Mucosa of descending colon (tissue), 3 donors: ENCODE data around the gene PRELID1. TPM values are rescaled to one million over a fixed set of nuclear protein-coding genes. Genes with fewer than 3 reads are reported as not detected.
"Not testable (repeated sequence)": the region's sequence is repeated elsewhere in the genome, so short reads cannot be mapped to it uniquely, and the experiment has no call there.

Source experiments
- ATAC-seq: fragments of 200-7000 bp; cut with Tn5 transposase; one replicate; pipeline ENCODE4 v1.9.1; 2020; ENCODE audit warnings: mild to moderate bottlenecking, moderate library complexity
- DNase-seq, 3 donors: peaks; one replicate each; pipeline ENCODE4 v3.0.0-alpha.2; 2020
- H3K36me3 ChIP-seq: fragments of 200-600 bp; one replicate; pipeline ENCODE4 v1.8.0; 2021; ENCODE audit warnings: low read depth, mild to moderate bottlenecking
- H3K4me1 ChIP-seq: fragments of 200-600 bp; one replicate; pipeline ENCODE4 v1.8.0; 2021; ENCODE audit warnings: low read depth, mild to moderate bottlenecking
- H3K4me3 ChIP-seq: fragments of 200-600 bp; one replicate; pipeline ENCODE4 v1.8.0; 2021; ENCODE audit warnings: mild to moderate bottlenecking
- H3K9me3 ChIP-seq: fragments of 200-600 bp; one replicate; pipeline ENCODE4 v1.8.0; 2021; ENCODE audit warnings: mild to moderate bottlenecking
- intact Hi-C, 2 donors: fragments of 100-400 bp; cut with DNase I in 1 of 2; cut with micrococcal nuclease in 1 of 2; formaldehyde crosslinking; loops; one replicate each; pipeline versions ENCODE4 v1.11.0 to v1.11.1; 2022; cut with DNase I, micrococcal nuclease
- total RNA-seq, 3 donors: library from RNA; stranded (reverse); fragmentation: NEBNext Ultra II Directional in 2 of 3; extraction: Animal tissue kit (Norgen Biotek cat#: 25700) in 2 of 3; gene quantifications; one replicate each; pipeline versions ENCODE4 v1.2.1 to v1.2.4, GENCODE V29; 2021 to 2023
- TF ChIP-seq, protein P1 (sequence below): fragments of 200-600 bp; IDR thresholded peaks from one replicate; pipeline ENCODE4 v1.8.0; 2022; ENCODE audit warnings: antibody characterized with exemption, mild to moderate bottlenecking
- donor health status: DM: no; HTN: no; CAD: no; lungs with moderate emphysema.
- donor health status: DM: no; HTN: no; CAD: no.
- donor health status: DM: no; HTN: yes; CAD: no.

PRELID1 gene
- total RNA-seq, 3 donors from 2014 or later: 149 to 277 (median 171) TPM

DNA sequence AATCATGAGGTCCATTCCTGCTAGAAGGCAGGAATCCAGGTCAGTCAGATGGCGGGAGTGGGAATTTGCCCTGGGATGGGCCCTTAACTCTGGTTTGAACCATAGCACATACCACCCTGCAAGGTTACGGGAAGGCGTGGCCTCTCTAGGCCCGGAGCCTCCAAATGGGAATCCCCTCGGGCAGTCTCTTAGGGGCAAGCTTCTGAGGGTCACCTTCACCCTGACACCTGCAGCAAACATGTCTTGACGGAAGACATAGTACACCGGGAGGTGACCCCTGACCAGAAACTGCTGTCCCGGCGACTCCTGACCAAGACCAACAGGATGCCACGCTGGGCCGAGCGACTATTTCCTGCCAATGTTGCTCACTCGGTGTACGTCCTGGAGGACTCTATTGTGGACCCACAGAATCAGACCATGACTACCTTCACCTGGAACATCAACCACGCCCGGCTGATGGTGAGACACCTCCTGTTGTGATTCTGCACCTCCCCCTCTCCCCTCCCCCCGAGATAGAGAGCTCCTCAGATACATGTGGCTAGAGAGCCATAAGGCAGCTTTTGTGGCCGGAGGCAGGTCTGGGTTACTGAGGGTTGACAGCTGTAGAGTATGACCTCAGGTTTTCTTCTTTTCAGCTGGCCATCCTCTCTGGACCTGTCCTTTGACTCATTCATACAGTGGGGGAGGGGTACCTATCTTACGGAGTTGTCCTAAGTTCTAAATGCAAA lies 957 bp downstream of the PRELID1 start:
- peak; percentile 80 to 93 (median 84) for DNase-seq
- H3K36me3 ChIP-seq: no peaks in the 10 kb centered on the region
- no peaks in the 10 kb centered on the region for H3K9me3 ChIP-seq
- H3K4me1 ChIP-seq: peaks cover 45% of the 10 kb centered on the region
- intact Hi-C loops: no loop called here
- peak; percentile 41 for ATAC-seq
- TF ChIP-seq, protein P1, sequence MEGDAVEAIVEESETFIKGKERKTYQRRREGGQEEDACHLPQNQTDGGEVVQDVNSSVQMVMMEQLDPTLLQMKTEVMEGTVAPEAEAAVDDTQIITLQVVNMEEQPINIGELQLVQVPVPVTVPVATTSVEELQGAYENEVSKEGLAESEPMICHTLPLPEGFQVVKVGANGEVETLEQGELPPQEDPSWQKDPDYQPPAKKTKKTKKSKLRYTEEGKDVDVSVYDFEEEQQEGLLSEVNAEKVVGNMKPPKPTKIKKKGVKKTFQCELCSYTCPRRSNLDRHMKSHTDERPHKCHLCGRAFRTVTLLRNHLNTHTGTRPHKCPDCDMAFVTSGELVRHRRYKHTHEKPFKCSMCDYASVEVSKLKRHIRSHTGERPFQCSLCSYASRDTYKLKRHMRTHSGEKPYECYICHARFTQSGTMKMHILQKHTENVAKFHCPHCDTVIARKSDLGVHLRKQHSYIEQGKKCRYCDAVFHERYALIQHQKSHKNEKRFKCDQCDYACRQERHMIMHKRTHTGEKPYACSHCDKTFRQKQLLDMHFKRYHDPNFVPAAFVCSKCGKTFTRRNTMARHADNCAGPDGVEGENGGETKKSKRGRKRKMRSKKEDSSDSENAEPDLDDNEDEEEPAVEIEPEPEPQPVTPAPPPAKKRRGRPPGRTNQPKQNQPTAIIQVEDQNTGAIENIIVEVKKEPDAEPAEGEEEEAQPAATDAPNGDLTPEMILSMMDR: no peak
- H3K4me3 ChIP-seq: peak overlapping the region; percentile 92

DNA sequence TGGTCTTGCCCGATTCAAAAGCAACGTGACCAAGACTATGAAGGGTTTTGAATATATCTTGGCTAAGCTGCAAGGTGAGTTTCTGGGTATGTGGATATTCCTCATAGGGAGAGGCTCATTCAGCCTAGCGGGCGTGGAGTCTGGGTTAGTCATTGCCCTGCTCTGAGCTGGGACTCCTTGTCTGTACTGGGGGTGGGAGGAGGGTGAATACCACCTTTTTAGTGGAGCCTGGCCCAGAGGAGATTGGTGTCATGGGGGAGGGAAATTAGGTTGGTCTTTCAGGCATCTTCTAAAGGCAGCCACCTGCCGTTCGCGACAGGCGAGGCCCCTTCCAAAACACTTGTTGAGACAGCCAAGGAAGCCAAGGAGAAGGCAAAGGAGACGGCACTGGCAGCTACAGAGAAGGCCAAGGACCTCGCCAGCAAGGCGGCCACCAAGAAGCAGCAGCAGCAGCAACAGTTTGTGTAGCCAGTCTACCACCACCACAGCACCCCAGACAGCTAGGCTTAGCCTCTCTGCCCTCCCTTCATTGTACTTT lies 2.6 kb downstream of the PRELID1 start:
- H3K4me3 ChIP-seq, intact Hi-C loops, DNase-seq, H3K9me3 ChIP-seq, H3K36me3 ChIP-seq, ATAC-seq: not testable (repeated sequence)
- H3K4me1 ChIP-seq: peaks cover 43% of the 10 kb centered on the region

DNA sequence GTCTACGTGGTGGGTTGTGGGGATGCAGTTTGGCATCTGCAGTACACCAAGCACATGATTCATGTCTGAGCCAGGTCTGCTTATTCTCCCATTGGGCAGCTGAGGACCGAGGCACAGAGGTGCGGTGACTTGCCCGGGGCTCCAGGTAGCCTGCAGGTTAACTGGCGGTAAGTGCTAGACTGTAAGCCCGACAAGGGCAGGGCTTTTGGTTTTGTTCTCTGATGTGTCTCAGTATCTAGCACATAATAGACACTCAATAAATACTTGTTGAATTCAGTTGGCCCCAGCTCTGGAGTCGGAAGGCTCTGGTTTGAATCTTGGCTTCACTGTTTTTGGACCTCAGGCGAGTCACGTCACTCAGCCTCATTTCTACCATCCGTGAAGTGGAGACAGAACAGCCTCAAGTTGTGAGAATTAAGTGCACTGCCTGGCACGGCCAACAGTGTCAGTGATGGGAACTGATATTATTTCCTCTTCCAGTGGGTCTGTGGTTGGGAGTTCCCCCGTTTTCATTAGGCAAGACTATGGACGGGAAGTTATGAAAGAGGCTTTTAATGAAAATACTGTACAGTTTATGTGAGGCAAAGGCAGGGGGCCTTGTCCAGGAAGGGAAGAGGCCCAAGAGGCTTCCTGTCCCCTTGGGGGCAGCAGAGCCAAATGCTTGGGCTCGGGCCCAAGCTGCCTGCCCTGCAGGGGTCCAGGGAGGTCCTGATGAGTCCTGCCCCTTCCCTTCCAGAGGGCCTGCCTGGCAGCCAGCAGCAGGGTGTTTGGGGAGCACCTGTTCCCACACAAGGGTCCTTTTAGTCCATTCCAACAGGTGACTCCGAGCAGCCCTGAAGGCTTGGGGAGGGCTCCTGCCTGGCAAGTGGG lies 3.3 kb downstream of the PRELID1 start:
- Histone ChIP-seq H3K4me3 (no peak overlapping the region), H3K9me3 (no peaks in the 10 kb centered on the region), H3K4me1 (peaks cover 41% of the 10 kb centered on the region), H3K36me3 (no peaks in the 10 kb centered on the region)
- intact Hi-C loops: no loop called here
- ATAC-seq (no peak), DNase-seq (peak in 1 of 3 donors; percentile 58)
- TF ChIP-seq, protein P1: no peak

DNA sequence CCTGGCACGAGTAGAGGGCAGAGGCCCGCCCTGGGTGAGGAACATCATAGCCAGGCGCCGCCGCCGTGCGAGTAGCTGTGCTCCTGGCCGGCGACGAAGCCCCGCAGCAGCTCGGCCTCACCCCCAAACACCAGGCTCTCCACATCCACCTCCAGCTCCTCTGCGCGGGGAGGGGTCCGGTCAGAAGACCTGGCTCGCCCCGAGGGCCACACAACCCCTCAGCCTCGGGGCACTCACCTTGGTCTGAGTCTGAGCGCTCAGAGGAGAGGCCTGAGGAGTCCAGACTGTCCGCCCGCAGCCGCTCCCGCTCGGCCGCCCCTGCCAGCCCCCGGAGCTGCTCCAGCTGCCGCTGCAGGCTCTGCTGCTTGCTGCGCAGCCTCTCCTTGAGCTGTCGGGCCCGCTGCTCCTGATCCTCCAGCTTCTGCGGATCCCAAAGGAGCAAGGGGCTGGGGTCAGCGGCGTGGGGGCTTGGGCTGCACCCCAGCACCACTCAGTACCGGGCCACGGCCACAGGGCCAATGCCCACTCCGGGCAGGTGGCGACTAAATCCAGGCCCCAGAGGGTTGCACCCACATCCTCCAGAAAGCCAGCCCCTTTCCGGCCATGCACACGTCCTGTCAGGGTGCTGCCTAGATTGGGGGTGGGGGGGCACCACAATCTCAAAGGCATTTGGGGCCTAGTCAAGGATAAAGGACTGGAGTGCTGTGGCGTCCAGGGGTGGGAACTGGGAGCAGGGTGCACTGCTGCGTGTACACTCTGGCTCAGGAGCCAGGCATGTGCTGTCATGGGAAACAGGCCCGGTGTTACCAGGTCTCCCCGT lies 4.2 kb downstream of the PRELID1 start:
- TF ChIP-seq, protein P1: no peak
- Histone ChIP-seq H3K9me3 (no peaks in the 10 kb centered on the region), H3K4me1 (peaks cover 38% of the 10 kb centered on the region), H3K36me3 (peaks cover 3% of the 10 kb centered on the region), H3K4me3 (no peak overlapping the region)
- DNase-seq (peak in 1 of 3 donors; percentile 58), ATAC-seq (no peak)
- intact Hi-C loops: no loop called here

DNA sequence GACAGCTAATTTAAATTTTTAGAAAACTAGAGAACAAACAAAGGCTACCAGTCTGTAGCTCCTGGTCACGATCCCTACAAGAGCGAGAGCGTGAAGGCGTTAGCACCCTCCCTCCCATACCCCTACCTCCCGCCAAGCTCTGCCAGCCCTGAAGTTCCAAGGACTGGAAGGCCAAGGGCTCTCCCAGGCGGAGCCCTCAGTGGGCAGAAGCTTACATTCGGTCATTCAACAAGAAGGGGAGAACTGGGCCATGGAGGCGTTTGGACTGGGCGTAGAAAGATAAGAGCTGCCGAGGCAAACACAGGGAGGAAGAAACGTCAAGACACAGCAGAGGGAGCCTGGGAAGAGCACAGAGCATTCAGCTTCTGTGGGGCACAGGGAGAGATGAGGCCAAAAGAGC lies 5.1 kb downstream of the PRELID1 start:
- ATAC-seq: no peak
- TF ChIP-seq, protein P1: no peak
- Histone ChIP-seq H3K4me3 (no peak overlapping the region), H3K36me3 (peaks cover 3% of the 10 kb centered on the region), H3K9me3 (no peaks in the 10 kb centered on the region), H3K4me1 (peaks cover 40% of the 10 kb centered on the region)
- intact Hi-C loops: no loop called here
- DNase-seq: peak in 1 of 3 donors; percentile 20
